ENCODE data around the gene ZNF268. TPM values are rescaled to one million over a fixed set of nuclear protein-coding genes. Genes with fewer than 3 reads are reported as not detected.

ZNF268 gene
- total and polyA plus RNA-seq, 2 of the 13 experiments (the other 11 are each of a cell fraction or from before 2014, with no cell fraction given) = 7.6 to 31.3 TPM

- TF ChIP-seq MAZ (IDR thresholded peaks at IDR 0.05; ENCODE audit: borderline replicate concordance, low read depth, low read length) (no peak), MAZ (CRISPR knock-in tag; IDR thresholded peaks at IDR 0.05; ENCODE audit: low read depth) (peak; percentile 75), KLF6 (CRISPR knock-in tag; IDR thresholded peaks at IDR 0.05) (0 out of 2 replicates have a peak, but pooled peaks have one; percentile 49), THYN1 (CRISPR knock-in tag; IDR thresholded peaks at IDR 0.05; ENCODE audit: borderline replicate concordance, low read depth) (no peak), MXD4 (CRISPR knock-in tag; IDR thresholded peaks at IDR 0.05) (peak; percentile 55; the same call in 1 of the 2 replicates), SP5 (CRISPR knock-in tag; IDR thresholded peaks at IDR 0.05; ENCODE audit: borderline replicate concordance, low read depth) (no peak), ZNF251 (CRISPR knock-in tag; IDR thresholded peaks at IDR 0.05) (no peak), NONO (IDR thresholded peaks at IDR 0.05) (no peak), NONO (CRISPR knock-in tag; conservative IDR thresholded peaks at IDR 0.05) (peak; percentile 74; the same call in 1 of the 2 replicates), RXRA (CRISPR knock-in tag; IDR thresholded peaks at IDR 0.05) (no peak), MTF1 (CRISPR knock-in tag; IDR thresholded peaks at IDR 0.05) (no peak), SP4 (CRISPR knock-in tag; IDR thresholded peaks at IDR 0.05) (peak; percentile 88), ZFY (CRISPR knock-in tag; IDR thresholded peaks at IDR 0.05) (peak; percentile 85), ZNF816 (CRISPR knock-in tag; IDR thresholded peaks at IDR 0.05; ENCODE audit: borderline replicate concordance) (no peak), ZNF263 (CRISPR knock-in tag; IDR thresholded peaks at IDR 0.05) (no peak), ARNT (IDR thresholded peaks at IDR 0.05) (no peak), ARID4A (CRISPR knock-in tag; IDR thresholded peaks at IDR 0.05; ENCODE audit: borderline replicate concordance) (peak; percentile 95), AGO2 (optimal IDR thresholded peaks at IDR 0.05; ENCODE audit: low read depth, low read length) (no peak), ZNF883 (CRISPR knock-in tag; IDR thresholded peaks at IDR 0.05; ENCODE audit: not compliant biosample characterization) (no peak)
- TF ChIP-seq, protein P1, sequence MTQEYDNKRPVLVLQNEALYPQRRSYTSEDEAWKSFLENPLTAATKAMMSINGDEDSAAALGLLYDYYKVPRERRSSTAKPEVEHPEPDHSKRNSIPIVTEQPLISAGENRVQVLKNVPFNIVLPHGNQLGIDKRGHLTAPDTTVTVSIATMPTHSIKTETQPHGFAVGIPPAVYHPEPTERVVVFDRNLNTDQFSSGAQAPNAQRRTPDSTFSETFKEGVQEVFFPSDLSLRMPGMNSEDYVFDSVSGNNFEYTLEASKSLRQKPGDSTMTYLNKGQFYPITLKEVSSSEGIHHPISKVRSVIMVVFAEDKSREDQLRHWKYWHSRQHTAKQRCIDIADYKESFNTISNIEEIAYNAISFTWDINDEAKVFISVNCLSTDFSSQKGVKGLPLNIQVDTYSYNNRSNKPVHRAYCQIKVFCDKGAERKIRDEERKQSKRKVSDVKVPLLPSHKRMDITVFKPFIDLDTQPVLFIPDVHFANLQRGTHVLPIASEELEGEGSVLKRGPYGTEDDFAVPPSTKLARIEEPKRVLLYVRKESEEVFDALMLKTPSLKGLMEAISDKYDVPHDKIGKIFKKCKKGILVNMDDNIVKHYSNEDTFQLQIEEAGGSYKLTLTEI (CRISPR knock-in tag; conservative IDR thresholded peaks at IDR 0.05) = no peak
- TF ChIP-seq, protein P2, sequence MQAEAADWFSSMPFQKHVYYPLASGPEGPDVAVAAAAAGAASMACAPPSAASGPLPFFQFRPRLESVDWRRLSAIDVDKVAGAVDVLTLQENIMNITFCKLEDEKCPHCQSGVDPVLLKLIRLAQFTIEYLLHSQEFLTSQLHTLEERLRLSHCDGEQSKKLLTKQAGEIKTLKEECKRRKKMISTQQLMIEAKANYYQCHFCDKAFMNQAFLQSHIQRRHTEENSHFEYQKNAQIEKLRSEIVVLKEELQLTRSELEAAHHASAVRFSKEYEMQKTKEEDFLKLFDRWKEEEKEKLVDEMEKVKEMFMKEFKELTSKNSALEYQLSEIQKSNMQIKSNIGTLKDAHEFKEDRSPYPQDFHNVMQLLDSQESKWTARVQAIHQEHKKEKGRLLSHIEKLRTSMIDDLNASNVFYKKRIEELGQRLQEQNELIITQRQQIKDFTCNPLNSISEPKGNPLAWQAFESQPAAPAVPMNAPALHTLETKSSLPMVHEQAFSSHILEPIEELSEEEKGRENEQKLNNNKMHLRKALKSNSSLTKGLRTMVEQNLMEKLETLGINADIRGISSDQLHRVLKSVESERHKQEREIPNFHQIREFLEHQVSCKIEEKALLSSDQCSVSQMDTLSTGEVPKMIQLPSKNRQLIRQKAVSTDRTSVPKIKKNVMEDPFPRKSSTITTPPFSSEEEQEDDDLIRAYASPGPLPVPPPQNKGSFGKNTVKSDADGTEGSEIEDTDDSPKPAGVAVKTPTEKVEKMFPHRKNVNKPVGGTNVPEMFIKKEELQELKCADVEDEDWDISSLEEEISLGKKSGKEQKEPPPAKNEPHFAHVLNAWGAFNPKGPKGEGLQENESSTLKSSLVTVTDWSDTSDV (CRISPR knock-in tag; IDR thresholded peaks at IDR 0.05) = no peak
- TF ChIP-seq, protein P3, sequence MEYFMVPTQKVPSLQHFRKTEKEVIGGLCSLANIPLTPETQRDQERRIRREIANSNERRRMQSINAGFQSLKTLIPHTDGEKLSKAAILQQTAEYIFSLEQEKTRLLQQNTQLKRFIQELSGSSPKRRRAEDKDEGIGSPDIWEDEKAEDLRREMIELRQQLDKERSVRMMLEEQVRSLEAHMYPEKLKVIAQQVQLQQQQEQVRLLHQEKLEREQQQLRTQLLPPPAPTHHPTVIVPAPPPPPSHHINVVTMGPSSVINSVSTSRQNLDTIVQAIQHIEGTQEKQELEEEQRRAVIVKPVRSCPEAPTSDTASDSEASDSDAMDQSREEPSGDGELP (IDR thresholded peaks at IDR 0.05; ENCODE audit: borderline replicate concordance, low read depth) = no peak
These were observed at the start of gene ZNF268 (continued) for GRCh38 chr12:133181238-133181959.

Data from HepG2 (cell line).